ENCODE results near the gene TMEM54. TPM values are rescaled to one million over a fixed set of nuclear protein-coding genes. Genes with fewer than 3 reads are reported as not detected.
A peak's percentile ranks its signal among the peaks of the same experiment; 100 is the strongest.

The TMEM54 gene
- total RNA-seq, 2 donors from 2014 or later = 8.6 to 12.3 TPM

GRCh38 chr1:32874860-32875752 lies 26.1 kb downstream of the TMEM54 start:
- Mint-ChIP-seq H3K36me3 (ENCODE audit: low read depth) (no peaks in the 10 kb centered on the region), H3K27me3 (ENCODE audit: insufficient read depth) (peaks cover 43% of the 10 kb centered on the region), H3K9me3 (no peaks in the 10 kb centered on the region), H3K4me3 (no peak overlapping the region), H3K27ac (no peak overlapping the region), H3K4me1 (peaks cover 15% of the 10 kb centered on the region)
- Histone ChIP-seq H3K27me3 (ENCODE audit: control insufficient read depth, insufficient read depth, low read length, poor library complexity, severe bottlenecking) (peaks cover 17% of the 10 kb centered on the region), H3K9me3 (ENCODE audit: control insufficient read depth, low read length) (no peaks in the 10 kb centered on the region), H3K4me1 (ENCODE audit: control insufficient read depth, insufficient read depth, low read length) (peaks cover 6% of the 10 kb centered on the region), H3K4me3 (ENCODE audit: low read length) (no peak overlapping the region), H3K9ac (ENCODE audit: extremely low read depth, low read length, poor library complexity, severe bottlenecking) (no peak overlapping the region), H3K27ac (ENCODE audit: low read depth, low read length) (no peak overlapping the region), H3K36me3 (ENCODE audit: control insufficient read depth, insufficient read depth, low read length) (no peaks in the 10 kb centered on the region)
- WGBS, 2 experiments (ENCODE audit: insufficient coverage in 1 of 2, insufficient read length in 1 of 2) = 79 to 84% methylated on average over 5 of the region's 5 CpGs
- no peak for TF ChIP-seq CTCF (conservative IDR thresholded peaks at IDR 0.05)
- no peak for DNase-seq

- H3K27ac Mint-ChIP-seq = no peak overlapping the region
- Histone ChIP-seq H3K4me3 (ENCODE audit: low read length) (no peak overlapping the region), H3K36me3 (ENCODE audit: control insufficient read depth, insufficient read depth, low read length) (no peaks in the 10 kb centered on the region), H3K9ac (ENCODE audit: extremely low read depth, low read length, poor library complexity, severe bottlenecking) (no peak overlapping the region), H3K27ac (ENCODE audit: low read depth, low read length) (no peak overlapping the region), H3K4me1 (ENCODE audit: control insufficient read depth, insufficient read depth, low read length) (peaks cover 6% of the 10 kb centered on the region), H3K9me3 (ENCODE audit: control insufficient read depth, low read length) (no peaks in the 10 kb centered on the region), H3K27me3 (ENCODE audit: control insufficient read depth, insufficient read depth, low read length, poor library complexity, severe bottlenecking) (peaks cover 30% of the 10 kb centered on the region)
- peaks cover 59% of the 10 kb centered on the region for H3K27me3 Mint-ChIP-seq (ENCODE audit: insufficient read depth)
- H3K4me3 Mint-ChIP-seq = no peak overlapping the region
- H3K4me1 Mint-ChIP-seq = peaks cover 21% of the 10 kb centered on the region
- TF ChIP-seq CTCF (conservative IDR thresholded peaks at IDR 0.05) = no peak
- WGBS, 2 experiments (ENCODE audit: insufficient coverage in 1 of 2, insufficient read length in 1 of 2) = 87 to 89% methylated on average over 5 of the region's 5 CpGs
- DNase-seq = no peak
- no peaks in the 10 kb centered on the region for H3K9me3 Mint-ChIP-seq
- H3K36me3 Mint-ChIP-seq (ENCODE audit: low read depth) = no peaks in the 10 kb centered on the region
Measured at GRCh38 chr1:32873484-32873883, 27.7 kb downstream of the TMEM54 start.

GRCh38 chr1:32872192-32872460 lies 29.1 kb downstream of the TMEM54 start:
- peak overlapping the region; percentile 59 for H3K4me3 Mint-ChIP-seq
- H3K27ac Mint-ChIP-seq = no peak overlapping the region
- H3K36me3 Mint-ChIP-seq (ENCODE audit: low read depth) = no peaks in the 10 kb centered on the region
- Histone ChIP-seq H3K36me3 (ENCODE audit: control insufficient read depth, insufficient read depth, low read length) (no peaks in the 10 kb centered on the region), H3K9me3 (ENCODE audit: control insufficient read depth, low read length) (no peaks in the 10 kb centered on the region), H3K4me1 (ENCODE audit: control insufficient read depth, insufficient read depth, low read length) (peaks cover 6% of the 10 kb centered on the region), H3K27ac (ENCODE audit: low read depth, low read length) (peak overlapping the region; percentile 68), H3K27me3 (ENCODE audit: control insufficient read depth, insufficient read depth, low read length, poor library complexity, severe bottlenecking) (peaks cover 30% of the 10 kb centered on the region), H3K4me3 (ENCODE audit: low read length) (no peak overlapping the region), H3K9ac (ENCODE audit: extremely low read depth, low read length, poor library complexity, severe bottlenecking) (no peak overlapping the region)
- no peak for DNase-seq
- H3K9me3 Mint-ChIP-seq = no peaks in the 10 kb centered on the region
- H3K4me1 Mint-ChIP-seq = peaks cover 25% of the 10 kb centered on the region
- no peak for TF ChIP-seq CTCF (conservative IDR thresholded peaks at IDR 0.05)
- 58 to 61% methylated on average over 2 to 7 of the region's 7 CpGs for WGBS, 2 experiments (ENCODE audit: insufficient coverage in 1 of 2, insufficient read length in 1 of 2)
- H3K27me3 Mint-ChIP-seq (ENCODE audit: insufficient read depth) = peaks cover 58% of the 10 kb centered on the region
